ENCODE results near the gene EXOC6B. TPM values are rescaled to one million over a fixed set of nuclear protein-coding genes. Genes with fewer than 3 reads are reported as not detected.

EXOC6B gene
- total and polyA plus RNA-seq, 9 of the 15 experiments (the other 6 are each of a cell fraction or from before 2014, with no cell fraction given), result 0.28 to 4.2 (median 2.0) TPM

GRCh38 chr2:72627083-72627482 lies 198.8 kb downstream of the EXOC6B start (continued):
- TF ChIP-seq MLLT1 (IDR thresholded peaks at IDR 0.05) (no peak), ZBTB17 (CRISPR knock-in tag; IDR thresholded peaks at IDR 0.05) (no peak), PHTF2 (CRISPR knock-in tag; IDR thresholded peaks at IDR 0.05) (no peak)

GRCh38 chr2:72625366-72625765 lies 200.5 kb downstream of the EXOC6B start:
- Histone ChIP-seq H3K36me3 (ENCODE audit: control insufficient read depth, insufficient read depth, low read length) (no peaks in the 10 kb centered on the region), H3K4me1 (replicated peaks in 1 of 2; ENCODE audit: control insufficient read depth in 2 of 2, insufficient read depth in 2 of 2, low read length in 2 of 2) (no peaks in the 10 kb centered on the region), H3K79me2 (ENCODE audit: control insufficient read depth, insufficient read depth, low read length) (no peaks in the 10 kb centered on the region), H3K4me3 (no peak overlapping the region), H3K9me1 (ENCODE audit: control insufficient read depth, insufficient read depth, low read length) (no peaks in the 10 kb centered on the region), H4K20me1 (replicated peaks; ENCODE audit: control insufficient read depth, insufficient read depth, low read length) (no peaks in the 10 kb centered on the region), H3K27me3 (ENCODE audit: control insufficient read depth in 2 of 2, insufficient read depth in 2 of 2, low read length in 2 of 2) (no peaks in the 10 kb centered on the region), H3K9ac (ENCODE audit: insufficient read depth in 1 of 2, low read depth in 2 of 2, low read length in 2 of 2) (no peak overlapping the region), H3K27ac (ENCODE audit: extremely low read depth, low read depth, low read length) (no peak overlapping the region), H3K9me3 (replicated peaks; ENCODE audit: control insufficient read depth, insufficient read depth, low read depth, low read length) (no peaks in the 10 kb centered on the region), H3K4me2 (ENCODE audit: insufficient read depth, low read length) (no peak overlapping the region), H2AFZ (ENCODE audit: low read depth, low read length) (no peak overlapping the region)
- in situ Hi-C loops (cut with MboI) (no loop called here), intact Hi-C loops (cut with micrococcal nuclease) (no loop called here)
- POLR2A ChIA-PET, result no interaction called here
- ATAC-seq (no peak), DNase-seq (ENCODE audit: extremely low read depth in 1 of 4, low spot score in 3 of 4) (no peak), FAIRE-seq (no peak)
- no TSS peak for BruUV-seq (replicated peaks)
- WGBS (ENCODE audit: insufficient coverage, low coverage, missing lambda C conversion rate), result 0% methylated on average over 1 of the region's 1 CpG
- CTCF ChIA-PET (ENCODE audit: low intra/inter-chr PET ratio), result no interaction called here
- TF ChIP-seq BRF2 (IDR thresholded peaks at IDR 0.05; ENCODE audit: borderline replicate concordance, insufficient read depth, insufficient read length) (no peak), ZBTB49 (CRISPR knock-in tag; IDR thresholded peaks at IDR 0.05; ENCODE audit: borderline replicate concordance) (no peak), CBX1 (IDR thresholded peaks at IDR 0.05; ENCODE audit: low read depth) (no peak), ZNF280B (CRISPR knock-in tag; IDR thresholded peaks at IDR 0.05) (no peak), ZNF224 (CRISPR knock-in tag; IDR thresholded peaks at IDR 0.05) (no peak), ZNF512 (tag; IDR thresholded peaks at IDR 0.05) (no peak), ZSCAN32 (CRISPR knock-in tag; IDR thresholded peaks at IDR 0.05) (no peak), HDAC6 (IDR thresholded peaks at IDR 0.05; ENCODE audit: low read depth, low read length) (no peak)

Data from K562 (cell line).